ENCODE results near the gene PSMB7. TPM values are rescaled to one million over a fixed set of nuclear protein-coding genes. Genes with fewer than 3 reads are reported as not detected.

The PSMB7 gene
- total and polyA plus RNA-seq, 2 of the 4 experiments (the other 2 are of a cell fraction): 340 to 430 TPM

DNA sequence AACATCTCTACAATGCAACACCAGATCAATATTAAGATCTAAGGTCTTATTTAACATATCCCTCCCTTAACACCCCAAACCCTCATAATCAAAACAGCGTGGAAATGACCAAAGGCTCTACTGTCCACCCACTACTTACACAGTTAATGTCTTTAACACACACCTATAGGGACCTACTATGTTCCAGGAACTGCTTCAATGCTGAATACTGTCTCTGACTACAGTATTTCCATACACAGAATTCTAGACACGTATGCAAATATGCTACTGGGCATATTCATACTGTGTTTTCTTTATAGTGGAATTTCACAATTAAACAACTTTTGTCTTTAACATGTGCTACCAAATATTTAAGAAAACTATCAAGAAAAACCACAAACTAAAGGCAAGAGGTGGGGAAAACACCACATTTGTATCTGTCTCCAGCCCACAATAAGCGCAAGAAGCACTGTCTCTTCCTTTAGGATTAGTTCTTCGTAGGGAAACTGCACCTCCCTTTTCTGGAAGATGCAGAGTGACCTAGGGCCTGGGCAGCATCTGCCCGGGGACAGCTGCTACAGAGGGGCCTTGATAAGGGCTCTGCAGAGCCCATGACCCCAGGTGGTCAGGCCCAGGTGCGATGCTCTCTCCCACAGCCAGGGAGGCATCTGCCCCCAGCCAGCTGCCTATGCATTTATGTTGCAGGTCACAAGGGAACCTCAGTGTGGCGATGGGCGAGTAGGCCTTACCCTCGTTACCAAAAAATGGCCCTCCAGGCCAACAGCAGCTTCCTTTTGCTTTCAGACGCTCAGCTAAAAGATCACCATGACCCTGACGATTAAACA is 55.2 kb downstream of the PSMB7 start:
- no peaks in the 10 kb centered on the region for H3K27me3 ChIP-seq (ENCODE audit: control insufficient read depth, insufficient read depth, low read length)
- H3K9ac ChIP-seq (ENCODE audit: low read depth, low read length): no peak overlapping the region
- H3K14ac ChIP-seq (replicated peaks; ENCODE audit: low read depth, low read length): no peak overlapping the region
- no peak overlapping the region for H3K18ac ChIP-seq (ENCODE audit: low read depth, low read length)
- H4K5ac ChIP-seq (ENCODE audit: low read depth, low read length): no peak overlapping the region
- ATAC-seq (ENCODE audit: low read depth): no peak
- no peak overlapping the region for H2BK120ac ChIP-seq (ENCODE audit: low read depth, low read length)
- intact Hi-C loops (cut with micrococcal nuclease) (no loop called here), dilution Hi-C loops (cut with HindIII; ENCODE audit: low sequenced_read_pairs, unreplicated experiment) (no loop called here), in situ Hi-C loops (cut with MboI; ENCODE audit: low sequenced_read_pairs) (no loop called here)
- H3K9me1 ChIP-seq (ENCODE audit: insufficient read depth, low read length): peaks cover 42% of the 10 kb centered on the region
- no peak for DNase-seq
- POLR2A ChIA-PET (ENCODE audit: unreplicated experiment): no interaction called here
- H2AK5ac ChIP-seq (ENCODE audit: low read depth, low read length): no peak overlapping the region
- no TSS peak for BruUV-seq (replicated peaks)
- 100% methylated on average over 1 of the region's 11 CpGs; no CpG with 5 or more reads in 1 of the 2 experiments for WGBS, 2 experiments (ENCODE audit: extremely low coverage in 2 of 2, insufficient read length in 1 of 2)
- H2AFZ ChIP-seq (replicated peaks; ENCODE audit: low read length, poor library complexity): no peak overlapping the region
- peaks cover 34% of the 10 kb centered on the region for H3K36me3 ChIP-seq (ENCODE audit: control insufficient read depth, insufficient read depth, low read length)
- H3K4me3 ChIP-seq (ENCODE audit: insufficient read depth, low read depth, low read length): no peak overlapping the region
- H3K4me1 ChIP-seq (ENCODE audit: control insufficient read depth, insufficient read depth, low read length): peaks cover 6% of the 10 kb centered on the region
- no peak overlapping the region for H2BK5ac ChIP-seq (ENCODE audit: low read depth, low read length, poor library complexity, severe bottlenecking)
- no peak overlapping the region for H3K23ac ChIP-seq (ENCODE audit: low read depth, low read length)
- no peaks in the 10 kb centered on the region for H3K9me3 ChIP-seq (ENCODE audit: control insufficient read depth, insufficient read depth, low read length)
- no peak overlapping the region for H3K4ac ChIP-seq (ENCODE audit: low read depth, low read length)
- CTCF ChIA-PET: interaction anchor here (0.9 kb wide), 1 partner anchor 27 kb away, joined by 3 read pairs; no protein-coding TSS in a partner anchor
- TF ChIP-seq POLR2A (IDR thresholded peaks at IDR 0.05; ENCODE audit: low read depth, low read length) (no peak), USF2 (IDR thresholded peaks at IDR 0.05; ENCODE audit: low read depth, low read length) (no peak), CTCF (conservative IDR thresholded peaks at IDR 0.05; ENCODE audit: low read depth, low read length) (no peak)
- TF ChIP-seq, protein P1, sequence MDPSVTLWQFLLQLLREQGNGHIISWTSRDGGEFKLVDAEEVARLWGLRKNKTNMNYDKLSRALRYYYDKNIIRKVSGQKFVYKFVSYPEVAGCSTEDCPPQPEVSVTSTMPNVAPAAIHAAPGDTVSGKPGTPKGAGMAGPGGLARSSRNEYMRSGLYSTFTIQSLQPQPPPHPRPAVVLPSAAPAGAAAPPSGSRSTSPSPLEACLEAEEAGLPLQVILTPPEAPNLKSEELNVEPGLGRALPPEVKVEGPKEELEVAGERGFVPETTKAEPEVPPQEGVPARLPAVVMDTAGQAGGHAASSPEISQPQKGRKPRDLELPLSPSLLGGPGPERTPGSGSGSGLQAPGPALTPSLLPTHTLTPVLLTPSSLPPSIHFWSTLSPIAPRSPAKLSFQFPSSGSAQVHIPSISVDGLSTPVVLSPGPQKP (IDR thresholded peaks at IDR 0.05; ENCODE audit: borderline replicate concordance, low read depth, low read length): no peak
- H4K8ac ChIP-seq (ENCODE audit: low read depth in 2 of 2, low read length in 2 of 2): no peak overlapping the region
- no peak overlapping the region for H2AK9ac ChIP-seq (replicated peaks; ENCODE audit: low read depth, low read length, poor library complexity)
- no peak overlapping the region for H2BK20ac ChIP-seq (ENCODE audit: low read depth, low read length)
- H3K79me1 ChIP-seq (ENCODE audit: low read depth in 1 of 2, low read length in 2 of 2): peaks cover 27 to 95% of the 10 kb centered on the region in 2 experiments
- H3K27ac ChIP-seq (ENCODE audit: insufficient read depth, low read length): no peak overlapping the region
- no peak overlapping the region for H3K56ac ChIP-seq (ENCODE audit: extremely low read depth, insufficient read depth, low read length)
- H4K20me1 ChIP-seq (ENCODE audit: insufficient read depth, low read length): peaks cover 88% of the 10 kb centered on the region
- H3K4me2 ChIP-seq (ENCODE audit: low read depth, low read length): no peak overlapping the region
- H4K91ac ChIP-seq (ENCODE audit: insufficient read depth, low read depth, low read length): no peak overlapping the region
- no peak overlapping the region for H2BK15ac ChIP-seq (ENCODE audit: low read depth, low read length)
